ENCODE data around the gene RIN1.
"Not testable (repeated sequence)": the region's sequence is repeated elsewhere in the genome, so short reads cannot be mapped to it uniquely, and the experiment has no call there.

RIN1 gene

DNA sequence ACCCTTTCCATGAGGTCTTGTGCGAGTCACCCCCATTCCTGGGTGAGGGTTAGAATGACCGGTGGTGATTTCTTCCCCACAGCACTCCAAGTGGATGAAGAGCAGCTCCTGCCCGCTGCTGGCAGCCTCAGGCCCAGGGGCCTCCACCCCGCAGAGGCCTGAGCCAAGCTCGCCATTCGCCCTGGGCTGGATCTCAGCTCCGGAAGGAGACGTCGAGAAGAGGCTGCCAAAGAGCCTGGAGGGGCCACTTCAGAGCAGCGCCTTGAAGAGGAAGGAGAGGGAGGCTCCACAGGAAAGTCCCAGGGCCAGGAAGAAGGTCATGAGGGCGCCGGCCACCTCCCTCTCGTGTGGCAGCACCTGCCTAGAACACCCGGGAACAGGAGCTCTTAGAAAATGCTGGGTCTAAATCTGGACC, 27.0 kb upstream of the RIN1 start:
- no peak overlapping the region for H3K4me3 ChIP-seq (ENCODE audit: low read depth, low read length)
- DNase-seq (ENCODE audit: low read depth) = no peak

DNA sequence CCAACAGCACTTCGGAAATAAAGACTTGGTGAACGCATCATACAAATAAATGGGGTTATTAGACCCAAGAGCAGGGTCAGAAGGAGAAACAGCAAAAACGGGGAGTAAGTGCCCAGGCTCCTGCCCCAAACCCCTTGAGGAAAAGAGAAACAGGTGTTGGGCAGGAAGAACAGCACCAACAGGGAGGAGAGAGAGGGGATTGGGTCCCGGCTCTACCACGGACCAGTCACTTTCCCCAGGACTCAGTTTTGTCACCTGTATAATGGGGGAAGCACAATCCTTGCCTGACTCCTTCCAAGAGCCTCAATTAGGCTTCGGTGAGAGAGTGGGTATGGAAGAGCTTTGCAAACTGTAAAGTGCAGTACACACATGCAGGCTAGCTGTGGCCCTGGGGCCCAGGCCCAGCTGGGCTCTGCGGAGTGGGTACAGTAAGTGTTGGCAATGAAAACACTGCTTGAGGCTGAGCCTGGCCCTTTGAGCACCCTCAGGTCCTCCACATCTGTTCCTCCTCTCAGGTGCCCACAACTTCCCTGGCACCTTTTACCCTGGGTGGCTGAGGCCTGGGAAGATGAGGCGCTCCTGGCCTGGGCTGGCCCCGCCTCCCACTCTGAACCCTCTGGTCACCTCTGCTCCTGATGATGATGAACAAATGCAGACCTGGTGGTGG, 26.4 kb upstream of the RIN1 start:
- no peak for DNase-seq (ENCODE audit: low read depth)
- TF ChIP-seq, protein P1, sequence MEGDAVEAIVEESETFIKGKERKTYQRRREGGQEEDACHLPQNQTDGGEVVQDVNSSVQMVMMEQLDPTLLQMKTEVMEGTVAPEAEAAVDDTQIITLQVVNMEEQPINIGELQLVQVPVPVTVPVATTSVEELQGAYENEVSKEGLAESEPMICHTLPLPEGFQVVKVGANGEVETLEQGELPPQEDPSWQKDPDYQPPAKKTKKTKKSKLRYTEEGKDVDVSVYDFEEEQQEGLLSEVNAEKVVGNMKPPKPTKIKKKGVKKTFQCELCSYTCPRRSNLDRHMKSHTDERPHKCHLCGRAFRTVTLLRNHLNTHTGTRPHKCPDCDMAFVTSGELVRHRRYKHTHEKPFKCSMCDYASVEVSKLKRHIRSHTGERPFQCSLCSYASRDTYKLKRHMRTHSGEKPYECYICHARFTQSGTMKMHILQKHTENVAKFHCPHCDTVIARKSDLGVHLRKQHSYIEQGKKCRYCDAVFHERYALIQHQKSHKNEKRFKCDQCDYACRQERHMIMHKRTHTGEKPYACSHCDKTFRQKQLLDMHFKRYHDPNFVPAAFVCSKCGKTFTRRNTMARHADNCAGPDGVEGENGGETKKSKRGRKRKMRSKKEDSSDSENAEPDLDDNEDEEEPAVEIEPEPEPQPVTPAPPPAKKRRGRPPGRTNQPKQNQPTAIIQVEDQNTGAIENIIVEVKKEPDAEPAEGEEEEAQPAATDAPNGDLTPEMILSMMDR (IDR thresholded peaks at IDR 0.05; ENCODE audit: insufficient read depth, low read depth, low read length, missing control alignments) = no peak
- H3K4me3 ChIP-seq (ENCODE audit: low read depth, low read length) = no peak overlapping the region

More for the DNA sequence above, 27.0 kb upstream of the RIN1 start:
- TF ChIP-seq, protein P1 (IDR thresholded peaks at IDR 0.05; ENCODE audit: insufficient read depth, low read depth, low read length, missing control alignments) = no peak

DNA sequence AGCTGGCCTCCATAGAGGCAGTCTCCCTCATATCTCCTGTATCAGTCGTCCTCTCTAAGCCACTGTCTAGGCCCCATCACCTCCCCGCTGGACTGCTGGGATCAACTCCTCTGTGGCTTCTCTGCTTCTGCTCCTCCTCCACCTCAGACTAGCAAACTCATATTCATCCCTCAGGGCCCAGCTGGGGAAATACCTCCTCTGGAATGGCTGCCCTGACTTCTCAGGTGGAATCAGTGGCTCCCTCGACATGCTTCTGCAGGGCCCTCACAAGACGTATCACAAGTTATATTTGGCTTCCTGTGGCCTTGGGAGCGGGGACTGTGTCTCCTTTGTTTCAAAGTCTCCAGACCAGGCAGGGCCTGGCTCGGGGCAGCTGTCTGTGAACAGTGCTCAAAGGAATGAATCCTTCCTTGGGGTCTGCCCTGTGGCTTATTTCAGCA, 25.3 kb upstream of the RIN1 start:
- DNase-seq (ENCODE audit: low read depth) = no peak
- H3K4me3 ChIP-seq (ENCODE audit: low read depth, low read length) = no peak overlapping the region
- TF ChIP-seq, protein P1 (IDR thresholded peaks at IDR 0.05; ENCODE audit: insufficient read depth, low read depth, low read length, missing control alignments) = no peak

DNA sequence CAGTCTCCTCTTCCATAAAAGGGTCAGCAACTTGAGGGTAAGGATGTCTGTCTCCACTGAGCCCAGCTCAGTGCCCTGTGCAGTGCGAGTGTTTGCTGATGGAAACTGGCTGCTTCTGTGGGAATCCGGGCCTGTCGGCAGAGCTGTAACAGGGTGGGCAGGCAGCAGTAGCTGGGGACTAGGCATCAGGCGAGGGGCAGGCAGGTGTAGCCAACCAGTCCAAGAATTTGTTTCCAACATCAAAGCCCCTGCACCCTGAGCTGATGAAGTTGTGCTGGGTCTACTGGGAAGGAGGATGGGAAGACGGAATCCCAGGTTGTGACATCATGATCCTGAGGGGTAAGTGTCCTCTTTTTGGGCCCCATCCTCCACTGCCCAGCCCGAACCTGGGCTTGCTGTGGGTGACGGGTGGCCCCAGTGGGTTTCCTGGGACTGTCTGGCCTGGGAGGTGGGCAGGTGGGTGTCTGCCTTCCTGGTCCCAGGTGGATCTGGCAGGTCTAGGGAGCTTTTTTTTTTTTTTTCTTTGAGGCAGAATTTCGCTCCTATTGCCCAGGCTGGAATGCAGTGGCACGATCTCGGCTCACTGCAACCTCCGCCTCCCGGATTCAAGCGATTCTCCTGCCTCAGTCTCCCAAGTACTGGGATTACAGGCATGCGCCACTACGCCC, 24.3 kb upstream of the RIN1 start:
- DNase-seq (ENCODE audit: low read depth) = no peak
- TF ChIP-seq, protein P1 (IDR thresholded peaks at IDR 0.05; ENCODE audit: insufficient read depth, low read depth, low read length, missing control alignments) = no peak
- H3K4me3 ChIP-seq (ENCODE audit: low read depth, low read length) = no peak overlapping the region

DNA sequence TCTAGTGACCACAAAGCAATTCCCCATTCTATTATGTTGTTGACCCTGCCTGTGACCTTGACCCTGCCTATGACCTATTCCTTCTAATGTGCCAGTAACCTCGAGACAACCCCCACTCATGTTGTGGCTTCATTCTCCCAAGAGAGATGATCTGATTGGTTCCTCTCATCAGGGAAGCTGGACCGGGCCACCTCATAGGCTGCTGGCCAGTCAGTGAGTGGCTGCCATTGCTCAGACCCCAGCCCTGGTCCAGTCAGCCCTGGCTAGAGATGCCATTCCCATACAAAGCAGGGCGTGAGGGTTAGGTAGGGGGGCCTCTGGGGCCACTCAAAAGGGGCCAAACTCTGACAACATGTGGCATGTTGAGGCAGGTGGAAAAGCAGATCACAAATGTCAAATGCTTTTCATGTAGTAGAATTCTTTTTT, 23.4 kb upstream of the RIN1 start:
- DNase-seq (ENCODE audit: low read depth) = no peak
- no peak overlapping the region for H3K4me3 ChIP-seq (ENCODE audit: low read depth, low read length)

DNA sequence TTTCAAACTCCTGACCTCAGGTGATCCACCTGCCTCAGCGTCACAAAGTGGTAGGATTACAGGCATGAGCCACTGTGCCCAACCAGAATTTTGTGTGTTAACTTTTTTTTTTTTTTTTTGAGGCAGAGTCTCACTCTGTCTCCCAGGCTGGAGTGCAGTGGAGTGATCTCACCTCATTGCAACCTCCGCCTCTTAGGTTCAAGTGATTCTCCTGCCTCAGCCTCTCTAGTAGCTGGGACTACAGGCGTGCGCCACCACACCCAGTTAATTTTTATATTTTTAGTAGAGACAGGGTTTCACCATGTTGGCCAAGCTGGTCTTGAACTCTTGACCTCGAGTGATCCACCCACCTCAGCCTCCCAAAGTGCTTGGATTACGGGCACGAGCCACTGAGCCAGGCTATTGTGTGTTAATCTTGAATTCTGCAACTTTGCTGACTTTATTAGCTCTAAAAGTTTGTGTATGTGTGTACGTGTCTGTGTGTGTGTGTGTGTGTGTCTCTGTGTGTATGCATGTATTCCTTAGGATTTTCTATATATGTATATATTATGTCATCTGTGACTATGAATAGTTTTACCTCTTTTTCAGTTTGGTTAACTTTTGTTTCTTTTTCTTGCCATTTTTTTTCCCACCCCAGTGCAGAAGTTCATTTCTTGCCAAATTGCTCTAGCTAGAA, 14.5 kb upstream of the RIN1 start:
- not testable (repeated sequence) for DNase-seq (ENCODE audit: low read depth); H3K4me3 ChIP-seq (ENCODE audit: low read depth, low read length)

More for the DNA sequence above, 23.4 kb upstream of the RIN1 start:
- TF ChIP-seq, protein P1 (IDR thresholded peaks at IDR 0.05; ENCODE audit: insufficient read depth, low read depth, low read length, missing control alignments) = no peak

DNA sequence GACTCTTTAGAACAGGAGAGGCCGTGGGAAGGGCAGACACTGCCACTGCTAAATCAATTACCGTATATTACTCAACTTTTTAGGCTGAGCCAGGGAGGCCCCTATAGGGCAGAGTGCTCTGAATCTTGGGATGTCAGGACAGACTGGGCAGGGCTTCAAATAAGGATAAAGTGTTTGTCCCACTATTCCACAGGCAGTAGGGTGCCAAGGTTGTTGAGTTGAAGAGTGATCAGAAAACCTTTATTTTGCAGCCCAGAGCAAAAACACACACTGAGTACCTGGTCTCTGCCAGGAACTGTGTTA, 12.8 kb upstream of the RIN1 start:
- TF ChIP-seq, protein P1 (IDR thresholded peaks at IDR 0.05; ENCODE audit: insufficient read depth, low read depth, low read length, missing control alignments) = no peak
- DNase-seq (ENCODE audit: low read depth) = no peak
- H3K4me3 ChIP-seq (ENCODE audit: low read depth, low read length) = no peak overlapping the region
